ENCODE results near the gene NOL8.

NOL8 gene

GRCh38 chr9:92266486-92266885 lies 58.7 kb downstream of the NOL8 start:
- no peak for DNase-seq (ENCODE audit: low spot score)

GRCh38 chr9:92265154-92265553 lies 60.0 kb downstream of the NOL8 start:
- peak; percentile 62 for DNase-seq (ENCODE audit: low spot score)

- no peak for DNase-seq (ENCODE audit: low spot score)
These were observed 62.0 kb downstream of the NOL8 start for GRCh38 chr9:92263131-92263530.

DNA sequence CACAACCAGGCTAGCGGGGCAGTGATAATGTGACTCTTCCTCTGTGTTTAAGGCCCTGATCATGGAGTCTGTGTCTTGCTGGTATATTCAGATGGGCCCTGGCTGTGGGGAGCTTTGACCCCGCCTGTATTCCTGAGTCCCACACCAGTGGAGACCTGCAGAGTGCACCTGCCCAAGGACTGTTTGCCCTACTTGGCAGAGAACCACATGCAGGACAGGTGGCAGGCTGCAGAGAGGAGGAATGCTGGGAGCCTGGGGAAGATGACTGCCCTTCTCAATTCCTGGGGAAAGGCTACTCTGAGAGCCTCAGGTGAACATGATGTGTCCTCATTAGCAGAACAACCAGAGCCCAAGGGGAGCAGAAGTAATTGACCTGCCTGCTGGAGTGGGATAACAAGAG lies 67.8 kb downstream of the NOL8 start:
- no peak for DNase-seq (ENCODE audit: low spot score)

GRCh38 chr9:92254381-92255337 lies 70.5 kb downstream of the NOL8 start:
- DNase-seq (ENCODE audit: low spot score) = no peak

DNA sequence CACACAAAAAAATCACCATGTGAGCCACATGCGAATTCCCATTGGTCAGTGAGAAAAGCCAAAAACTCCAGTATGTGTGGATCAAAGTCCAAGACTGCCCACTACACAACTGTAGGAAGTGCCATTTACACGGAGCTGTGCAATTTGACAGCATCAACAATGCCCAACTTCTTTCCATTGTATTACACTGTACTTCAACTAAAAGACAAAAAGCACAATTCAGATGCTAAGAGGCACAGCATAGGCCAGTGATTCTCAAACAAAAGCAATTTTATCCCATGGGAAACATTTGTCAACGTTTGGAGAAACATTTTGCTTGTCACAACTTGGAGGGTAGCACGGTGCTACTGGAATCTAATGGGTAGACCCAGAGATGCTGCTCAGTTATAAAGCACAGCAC lies 71.5 kb downstream of the NOL8 start:
- DNase-seq (ENCODE audit: low spot score) = no peak

DNA sequence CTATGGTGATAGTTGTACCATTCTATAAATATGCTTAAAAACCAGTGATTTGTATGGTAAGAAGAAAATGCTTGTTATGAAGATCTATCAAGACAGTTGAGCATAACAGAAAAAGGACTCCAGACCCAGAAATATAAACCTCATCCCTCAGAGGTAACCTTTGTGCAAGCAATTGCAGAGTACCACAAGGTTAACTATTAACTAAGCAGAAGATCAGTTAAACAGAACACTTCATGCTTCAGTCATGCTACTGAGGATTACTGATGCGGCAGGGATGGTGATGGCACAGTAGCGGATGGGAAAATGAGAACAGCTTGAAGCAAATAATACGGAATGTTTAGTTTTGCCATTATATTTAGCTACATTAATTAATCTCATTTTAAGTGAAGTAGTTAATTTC lies 77.2 kb downstream of the NOL8 start:
- DNase-seq (ENCODE audit: low spot score) = peak; percentile 85

Measured in kidney tubule cell (primary cell).